HFFc6 (cell line): ENCODE measurements around the gene HABP4. TPM values are rescaled to one million over a fixed set of nuclear protein-coding genes. Genes with fewer than 3 reads are reported as not detected.
A peak's percentile ranks its signal among the peaks of the same experiment; 100 is the strongest.

Experiments
- DNase-seq: peaks from one replicate; pipeline ENCODE4 v3.0.0-alpha.2; 2018
- H3K27ac Mint-ChIP-seq: 2 replicates; pipeline ENCODE4 v1.8.0; 2020; ENCODE audit warnings: mild to moderate bottlenecking, mixed read lengths
- H3K27me3 Mint-ChIP-seq: 2 replicates; pipeline ENCODE4 v1.8.0; 2021; ENCODE audit warnings: mild to moderate bottlenecking, moderate library complexity, mixed read lengths; ENCODE audit not compliant: insufficient read depth
- H3K36me3 Mint-ChIP-seq: 2 replicates; pipeline ENCODE4 v1.8.0; 2021; ENCODE audit warnings: low read depth, mixed read lengths
- H3K4me1 Mint-ChIP-seq: 2 replicates; pipeline ENCODE4 v1.8.0; 2020; ENCODE audit warnings: low read depth, mixed read lengths
- H3K4me3 Mint-ChIP-seq: 2 replicates; pipeline ENCODE4 v1.8.0; 2020; ENCODE audit warnings: mild to moderate bottlenecking, moderate library complexity, mixed read lengths
- H3K9me3 Mint-ChIP-seq: 2 replicates; pipeline ENCODE4 v1.8.0; 2020; ENCODE audit warnings: mild to moderate bottlenecking, mixed read lengths
- total RNA-seq, 6 experiments: library from RNA; stranded (reverse); fragmentation: NEBNext Ultra II Directional; extraction: Animal tissue kit (Norgen Biotek cat#: 25700); gene quantifications; 2 replicates in 1 of 6; 3 replicates in 5 of 6; pipeline ENCODE4 v1.2.3, GENCODE V29; 2021
- TF ChIP-seq, protein P1 (sequence below): fragments of 200-600 bp; sonication (generic); IDR thresholded peaks from 2 replicates; pipeline ENCODE4 v1.5.0; 2021; ENCODE audit warnings: antibody characterized with exemption, mild to moderate bottlenecking

HABP4 gene
- total RNA-seq, 6 experiments from 2014 or later: 20.1 to 26.6 (median 24.9) TPM

- 0 out of 2 replicates have a peak overlapping the region, but pooled peaks have one; percentile 19 for H3K27ac Mint-ChIP-seq
- no peaks in the 10 kb centered on the region; the same call in 1 of the 2 replicates for H3K27me3 Mint-ChIP-seq
- no peak for DNase-seq
- no peak overlapping the region for H3K4me3 Mint-ChIP-seq
- no peaks in the 10 kb centered on the region for H3K9me3 Mint-ChIP-seq
- H3K4me1 Mint-ChIP-seq: peaks cover 42% of the 10 kb centered on the region
- H3K36me3 Mint-ChIP-seq: no peaks in the 10 kb centered on the region
- TF ChIP-seq, protein P1, sequence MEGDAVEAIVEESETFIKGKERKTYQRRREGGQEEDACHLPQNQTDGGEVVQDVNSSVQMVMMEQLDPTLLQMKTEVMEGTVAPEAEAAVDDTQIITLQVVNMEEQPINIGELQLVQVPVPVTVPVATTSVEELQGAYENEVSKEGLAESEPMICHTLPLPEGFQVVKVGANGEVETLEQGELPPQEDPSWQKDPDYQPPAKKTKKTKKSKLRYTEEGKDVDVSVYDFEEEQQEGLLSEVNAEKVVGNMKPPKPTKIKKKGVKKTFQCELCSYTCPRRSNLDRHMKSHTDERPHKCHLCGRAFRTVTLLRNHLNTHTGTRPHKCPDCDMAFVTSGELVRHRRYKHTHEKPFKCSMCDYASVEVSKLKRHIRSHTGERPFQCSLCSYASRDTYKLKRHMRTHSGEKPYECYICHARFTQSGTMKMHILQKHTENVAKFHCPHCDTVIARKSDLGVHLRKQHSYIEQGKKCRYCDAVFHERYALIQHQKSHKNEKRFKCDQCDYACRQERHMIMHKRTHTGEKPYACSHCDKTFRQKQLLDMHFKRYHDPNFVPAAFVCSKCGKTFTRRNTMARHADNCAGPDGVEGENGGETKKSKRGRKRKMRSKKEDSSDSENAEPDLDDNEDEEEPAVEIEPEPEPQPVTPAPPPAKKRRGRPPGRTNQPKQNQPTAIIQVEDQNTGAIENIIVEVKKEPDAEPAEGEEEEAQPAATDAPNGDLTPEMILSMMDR: no peak
These were observed 2.6 kb upstream of the HABP4 start for GRCh38 chr9:96447406-96447805.

GRCh38 chr9:96448546-96449170, 1.3 kb upstream of the HABP4 start:
- TF ChIP-seq, protein P1: no peak
- Mint-ChIP-seq H3K36me3 (no peaks in the 10 kb centered on the region), H3K27ac (no peak overlapping the region), H3K4me1 (peaks cover 51% of the 10 kb centered on the region), H3K9me3 (no peaks in the 10 kb centered on the region), H3K27me3 (no peaks in the 10 kb centered on the region; the same call in 1 of the 2 replicates), H3K4me3 (no peak overlapping the region)
- DNase-seq: no peak

DNA sequence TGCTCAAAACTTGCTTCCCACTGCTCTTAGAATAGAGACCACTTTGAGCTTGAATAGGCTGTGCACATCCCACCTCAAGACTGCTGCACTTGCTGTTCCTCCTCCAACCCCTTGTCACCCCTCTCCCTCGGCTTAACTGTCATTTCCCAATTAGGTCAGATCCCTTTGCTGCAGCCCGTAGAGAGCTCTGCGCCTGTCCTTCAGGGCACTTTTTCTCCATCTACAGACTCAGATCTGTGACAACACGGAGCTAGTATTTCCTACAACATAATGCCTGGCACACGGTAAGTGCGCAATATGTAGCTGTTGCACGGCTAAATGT, 485 bp upstream of the HABP4 start:
- Mint-ChIP-seq H3K4me1 (peaks cover 55% of the 10 kb centered on the region), H3K4me3 (peak overlapping the region; percentile 84), H3K9me3 (no peaks in the 10 kb centered on the region), H3K36me3 (no peaks in the 10 kb centered on the region), H3K27me3 (no peaks in the 10 kb centered on the region; the same call in 1 of the 2 replicates), H3K27ac (peak overlapping the region; percentile 59)
- TF ChIP-seq, protein P1: no peak
- DNase-seq: no peak

GRCh38 chr9:96450613-96451528, 902 bp downstream of the HABP4 start:
- Mint-ChIP-seq H3K9me3 (no peaks in the 10 kb centered on the region), H3K27ac (peak overlapping the region; percentile 86), H3K36me3 (no peaks in the 10 kb centered on the region), H3K27me3 (no peaks in the 10 kb centered on the region; the same call in 1 of the 2 replicates), H3K4me1 (peaks cover 55% of the 10 kb centered on the region), H3K4me3 (peak overlapping the region; percentile 94)
- TF ChIP-seq, protein P1: no peak
- DNase-seq: no peak

GRCh38 chr9:96453625-96454024, 3.7 kb downstream of the HABP4 start:
- H3K4me1 Mint-ChIP-seq: peaks cover 43% of the 10 kb centered on the region
- peaks cover 4% of the 10 kb centered on the region; the same call in 1 of the 2 replicates for H3K36me3 Mint-ChIP-seq
- H3K4me3 Mint-ChIP-seq: no peak overlapping the region
- no peaks in the 10 kb centered on the region for H3K9me3 Mint-ChIP-seq
- DNase-seq: peak; percentile 47
- TF ChIP-seq, protein P1: peak; percentile 71
- H3K27me3 Mint-ChIP-seq: no peaks in the 10 kb centered on the region; the same call in 1 of the 2 replicates
- H3K27ac Mint-ChIP-seq: no peak overlapping the region
